Stimulated activated CD4-positive, alpha-beta T cell treated with anti-CD3 and anti-CD28 coated beads, Interleukin-1b, Interleukin-23, amount 100 ng/mL, for 48 hours (primary cell): Measurements from ENCODE around the gene HOXA5.

Experiments
- DNase-seq: peaks from one replicate; pipeline ENCODE4 v3.0.0-alpha.2; 2020

The HOXA5 gene

DNA sequence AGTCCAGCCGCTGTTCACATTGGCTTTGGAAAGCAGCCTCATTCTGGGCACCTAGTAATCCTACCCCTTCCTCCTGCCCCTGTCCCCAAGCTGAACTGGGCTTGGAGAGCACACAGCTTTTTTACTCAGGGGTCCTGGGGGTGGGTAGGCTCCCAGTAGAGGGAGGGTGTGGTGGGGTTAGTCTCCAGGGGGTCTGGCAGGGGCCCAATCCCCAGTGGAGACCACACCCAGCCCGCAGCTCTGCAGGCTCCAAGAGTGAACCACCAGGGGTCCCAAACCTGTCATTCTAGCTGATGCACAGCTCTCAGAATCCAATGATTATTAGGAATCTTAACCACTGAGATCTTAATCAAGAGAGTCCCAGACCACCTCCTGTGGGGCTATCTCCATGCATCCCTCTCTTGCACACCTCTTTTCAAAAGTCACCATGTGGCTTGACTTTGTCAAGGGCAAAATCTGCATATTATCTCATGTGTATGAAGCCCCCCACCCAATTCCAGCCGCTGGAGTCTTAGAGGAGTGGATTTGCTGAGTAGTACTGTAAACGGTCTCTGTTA is 38.9 kb upstream of the HOXA5 start:
- DNase-seq, result no peak

DNA sequence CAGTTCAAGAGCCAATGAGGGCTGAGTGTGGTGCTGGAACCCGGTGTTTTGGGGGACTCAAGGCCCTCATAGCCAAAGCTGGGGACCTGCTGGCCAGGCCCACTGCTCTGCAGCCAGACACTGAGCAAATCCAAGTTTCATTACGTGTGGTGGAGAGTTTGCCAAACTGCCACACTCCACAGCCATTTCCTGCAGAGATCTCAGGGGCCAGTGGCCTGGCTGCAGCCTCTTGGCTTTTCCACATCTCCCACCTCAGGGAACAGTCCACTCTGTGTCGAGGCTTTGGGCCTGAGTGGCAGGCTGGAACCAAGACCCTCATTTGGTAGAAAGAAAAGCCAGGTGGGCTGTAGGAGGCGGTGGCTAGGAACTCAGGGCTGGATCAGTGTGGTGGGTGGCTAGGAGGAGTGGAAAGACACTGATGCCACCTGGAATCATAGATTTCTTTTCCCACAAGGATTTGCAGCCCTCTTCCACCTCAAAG is 38.4 kb upstream of the HOXA5 start:
- no peak for DNase-seq

DNA sequence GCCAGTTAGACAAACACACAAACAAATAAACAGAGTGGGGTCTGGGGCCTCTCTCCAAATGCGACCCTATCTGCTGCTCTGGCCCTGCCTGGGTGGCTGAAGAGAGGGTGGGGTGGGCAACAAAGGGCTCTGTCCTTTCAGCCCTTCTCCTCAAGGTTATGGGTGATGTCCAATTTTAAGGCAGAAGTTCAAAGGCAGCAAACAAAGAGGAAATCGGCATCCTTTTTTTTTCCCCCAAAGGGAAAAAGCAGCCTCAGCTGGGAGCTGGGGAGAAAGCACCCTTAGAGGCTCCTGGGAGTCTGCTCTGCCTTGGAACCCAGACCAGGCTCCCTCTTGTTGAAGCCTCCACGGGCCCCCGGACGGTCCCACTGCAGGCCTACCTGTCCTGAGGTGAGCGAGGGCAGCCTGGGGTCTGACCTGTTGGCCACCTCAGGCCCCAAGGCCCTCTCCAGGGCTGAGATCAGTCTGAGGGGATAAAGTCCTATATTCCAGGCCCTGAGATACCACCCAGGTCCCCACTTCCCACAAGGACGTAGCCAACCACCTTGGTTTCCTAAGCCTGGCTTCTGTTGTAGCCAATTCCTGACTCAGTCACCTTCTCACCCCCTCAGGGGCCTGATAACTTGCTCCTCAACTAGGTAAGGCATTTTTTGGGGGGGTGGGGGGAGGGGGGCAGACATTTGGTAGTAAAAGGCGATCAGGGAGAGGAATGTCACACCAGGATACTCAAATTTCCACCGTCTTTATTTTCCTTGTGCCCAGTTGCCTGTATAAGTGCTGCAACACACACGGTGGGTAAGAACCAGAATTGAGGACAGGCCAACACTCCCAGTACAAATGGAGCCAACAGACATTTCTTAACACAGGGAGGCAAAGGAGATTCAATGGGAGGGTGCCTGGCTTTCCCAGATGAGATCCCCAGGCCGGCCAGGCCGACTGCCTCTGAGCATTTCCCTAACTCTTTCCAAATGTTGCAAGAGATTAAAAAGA is 37.2 kb upstream of the HOXA5 start:
- no peak for DNase-seq

DNA sequence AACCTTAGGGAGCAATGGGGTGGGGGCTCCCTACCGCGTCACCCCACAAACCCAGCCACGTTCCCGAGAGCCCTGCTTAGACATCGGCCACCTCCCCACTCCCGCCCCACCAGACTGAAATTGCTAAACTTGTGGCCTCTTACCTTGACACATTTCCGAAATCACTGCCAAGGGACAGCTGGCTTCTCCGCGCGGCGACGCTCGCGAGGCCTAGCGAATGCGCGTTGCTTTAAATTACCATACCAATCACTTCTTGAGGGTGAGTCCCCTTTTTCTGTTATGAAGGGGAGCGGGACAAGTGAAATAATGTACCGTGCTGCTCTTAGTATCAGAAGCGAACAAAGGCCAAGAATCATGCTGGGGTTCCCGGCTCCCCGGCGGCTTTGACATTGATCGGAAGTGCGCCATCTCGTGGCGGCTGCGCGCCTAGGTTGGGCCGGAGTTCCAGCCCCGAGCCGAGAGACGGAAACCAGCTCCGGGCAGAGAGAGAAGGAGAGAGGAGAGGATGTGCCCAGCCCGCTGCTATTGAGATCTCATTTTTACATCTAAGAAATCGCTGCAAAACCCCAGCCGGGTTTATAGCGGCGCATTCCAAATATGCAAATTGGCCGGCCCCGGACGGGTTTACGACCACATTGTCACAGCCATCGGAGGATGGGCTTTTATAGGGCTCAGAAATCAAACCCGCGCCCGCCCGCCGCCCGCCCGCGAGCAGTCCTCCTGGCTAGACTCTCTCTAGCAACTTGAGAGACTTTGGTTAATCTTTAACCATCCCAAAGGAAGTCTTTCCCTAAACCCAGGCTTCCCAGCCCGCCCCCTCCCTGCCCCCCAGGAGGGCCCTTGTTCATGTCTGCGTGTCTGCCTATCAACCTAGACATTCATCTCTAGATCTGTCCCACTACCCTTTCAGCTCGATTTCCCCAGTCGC is 36.3 kb upstream of the HOXA5 start:
- peak; percentile 46 for DNase-seq

DNA sequence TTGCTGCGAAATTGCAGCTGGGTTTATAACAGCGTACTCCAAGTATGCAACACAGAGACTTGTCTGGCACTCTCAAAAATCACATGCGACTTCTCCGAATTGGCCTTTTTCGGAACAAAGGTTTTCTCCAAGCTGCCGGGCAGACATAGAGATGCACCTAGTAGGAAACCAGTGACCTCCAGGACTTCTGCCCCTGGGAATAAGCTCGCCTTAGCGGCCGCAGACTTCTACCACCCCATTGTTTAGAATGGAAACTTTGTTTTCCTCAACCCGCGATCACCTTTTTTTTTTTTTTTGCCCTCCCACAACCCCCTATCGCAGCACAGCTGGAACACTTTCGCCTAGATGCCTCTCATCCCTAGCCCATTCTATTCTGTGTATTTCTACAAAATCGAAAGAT is 35.5 kb upstream of the HOXA5 start:
- DNase-seq, result no peak

DNA sequence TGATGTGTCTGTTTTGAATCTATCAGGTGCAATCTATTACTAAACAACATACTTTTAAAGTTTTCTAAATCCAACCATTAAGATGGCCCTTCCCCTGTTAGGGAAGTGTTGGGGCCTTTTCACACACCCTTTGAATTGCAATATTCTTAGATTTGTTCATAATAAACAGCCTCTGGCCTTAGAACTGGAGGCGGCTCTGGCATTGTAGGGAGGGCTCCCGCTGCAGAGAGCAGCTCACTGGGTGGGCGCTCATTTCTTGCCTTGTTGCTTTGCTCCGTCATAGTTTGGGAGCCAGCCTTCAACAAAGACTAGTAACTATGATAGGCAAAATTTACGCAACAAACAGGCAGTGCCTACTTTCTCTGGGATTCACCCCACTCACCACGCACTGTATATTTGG is 34.9 kb upstream of the HOXA5 start:
- DNase-seq, result no peak

DNA sequence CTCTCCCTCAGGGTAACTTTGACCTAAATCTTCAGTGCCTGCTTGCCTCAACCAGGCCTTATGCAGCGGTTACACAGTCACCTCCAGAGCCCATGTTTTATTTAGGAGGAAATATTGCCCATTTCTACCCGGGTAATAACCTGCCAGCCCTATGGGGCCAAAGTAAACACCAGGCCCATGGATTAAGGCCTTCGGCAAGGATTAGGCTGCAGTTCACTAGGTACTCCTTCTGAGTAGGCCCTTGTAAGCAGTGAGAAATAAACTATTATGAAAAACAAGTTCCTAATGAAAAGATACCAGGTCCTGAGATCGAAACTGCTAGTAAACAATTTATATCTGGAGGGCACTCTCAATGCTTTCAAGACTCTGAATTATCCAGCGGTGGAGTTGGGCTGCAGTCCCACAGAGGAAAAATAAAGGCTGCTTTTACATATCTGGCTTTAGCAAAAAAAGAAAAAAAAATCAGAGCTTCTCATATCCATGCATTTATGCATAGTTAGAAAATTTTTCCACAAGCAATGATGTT is 34.4 kb upstream of the HOXA5 start:
- no peak for DNase-seq

DNA sequence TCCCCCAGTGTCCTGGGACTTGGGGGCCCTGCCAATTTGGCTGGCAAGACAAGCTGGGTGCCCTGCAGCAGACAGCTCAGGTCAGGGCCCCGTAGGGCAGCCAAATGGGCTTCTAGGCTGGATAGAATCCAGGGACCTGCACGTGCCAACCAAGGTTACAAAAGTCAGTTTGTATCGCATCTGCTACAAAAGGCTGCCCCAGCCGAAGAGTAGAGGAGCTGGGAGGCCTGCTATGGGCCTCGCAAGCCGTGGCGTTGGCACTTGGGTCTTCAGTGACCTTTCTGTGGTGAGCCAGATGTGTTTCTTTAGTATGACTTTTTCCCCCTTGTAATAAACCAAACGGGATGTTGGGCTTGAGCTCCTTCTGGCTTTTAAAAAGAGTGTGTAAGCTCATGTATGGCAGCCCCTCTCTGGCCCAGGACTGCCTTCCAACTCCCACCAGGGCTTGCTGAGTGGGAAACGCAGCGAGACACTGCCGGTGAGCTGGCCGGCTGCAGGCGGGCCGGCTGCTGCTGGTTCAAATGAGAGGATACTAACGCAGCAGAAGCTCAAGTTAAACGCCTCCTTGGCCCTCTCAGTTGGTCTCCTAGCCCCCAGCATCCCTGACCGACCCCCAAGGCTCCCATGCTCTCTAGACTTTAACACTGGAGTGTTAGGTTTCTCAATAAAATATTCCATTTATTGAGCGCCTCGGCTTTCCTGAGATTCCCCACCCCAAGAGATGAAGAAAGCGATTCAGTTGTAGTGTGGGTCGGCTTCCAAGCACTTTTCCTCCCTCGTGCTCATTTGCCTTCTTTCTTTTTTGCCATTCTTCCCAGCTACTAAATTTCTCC is 33.7 kb upstream of the HOXA5 start:
- DNase-seq, result no peak

DNA sequence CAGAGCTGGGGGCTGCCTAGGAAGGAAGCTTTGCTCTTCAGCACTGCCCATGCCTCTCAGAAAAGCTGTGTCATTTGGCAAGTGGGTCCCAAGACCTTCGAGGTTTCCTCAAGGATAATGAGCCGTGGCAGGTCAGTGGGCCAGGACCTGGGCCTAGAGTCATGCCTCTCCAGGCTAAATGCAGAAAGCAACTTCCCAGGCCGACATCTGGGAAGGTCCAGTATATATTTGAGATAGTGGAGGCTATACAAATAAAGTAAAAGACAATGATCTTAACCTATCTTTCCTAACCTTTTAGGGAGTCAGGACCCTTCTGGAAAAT is 33.0 kb upstream of the HOXA5 start:
- DNase-seq, result no peak

DNA sequence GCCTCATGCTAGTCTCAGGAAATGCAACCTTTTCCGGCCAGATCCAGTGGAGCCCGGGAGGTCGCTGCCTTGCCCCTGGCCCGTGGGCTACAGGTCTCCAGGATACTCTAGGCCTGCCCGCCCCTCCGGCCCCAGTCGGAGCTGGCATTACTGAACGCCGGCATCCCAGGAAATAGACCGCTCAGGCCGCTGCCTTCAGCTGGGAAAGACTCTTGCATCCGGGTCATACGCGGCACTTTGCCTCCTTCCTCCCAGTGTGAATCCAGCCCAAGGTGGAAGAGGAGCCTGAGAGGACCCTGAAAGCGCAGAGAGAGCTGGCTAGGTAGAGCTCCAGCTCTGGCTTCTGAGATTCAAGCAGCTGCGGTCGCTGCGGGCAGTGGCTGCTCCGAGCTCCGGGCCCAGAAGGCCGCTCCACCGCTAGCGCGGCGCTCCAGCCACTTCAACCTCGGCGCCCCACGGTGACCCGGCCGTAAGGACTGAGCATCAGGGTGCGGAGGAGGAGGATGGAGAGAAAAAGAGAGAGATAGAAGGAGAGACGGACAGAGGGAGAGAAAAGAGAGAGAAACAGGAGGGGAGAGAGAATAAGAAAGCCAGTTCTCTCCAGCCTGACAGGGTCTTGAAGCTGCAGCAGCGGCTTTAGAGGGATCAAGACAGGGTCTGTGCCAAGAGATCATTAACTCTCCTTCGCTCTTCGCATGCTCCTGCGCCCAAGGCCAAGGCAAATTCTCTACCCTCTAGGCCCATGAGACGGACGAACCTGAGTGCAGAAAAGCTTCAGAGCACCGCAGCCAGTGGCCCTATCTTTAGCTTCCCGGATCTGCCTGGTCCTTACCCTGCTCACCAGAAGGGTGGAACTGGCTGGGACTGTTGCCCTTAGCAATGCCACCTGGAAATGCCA is 32.4 kb upstream of the HOXA5 start:
- DNase-seq, result no peak

DNA sequence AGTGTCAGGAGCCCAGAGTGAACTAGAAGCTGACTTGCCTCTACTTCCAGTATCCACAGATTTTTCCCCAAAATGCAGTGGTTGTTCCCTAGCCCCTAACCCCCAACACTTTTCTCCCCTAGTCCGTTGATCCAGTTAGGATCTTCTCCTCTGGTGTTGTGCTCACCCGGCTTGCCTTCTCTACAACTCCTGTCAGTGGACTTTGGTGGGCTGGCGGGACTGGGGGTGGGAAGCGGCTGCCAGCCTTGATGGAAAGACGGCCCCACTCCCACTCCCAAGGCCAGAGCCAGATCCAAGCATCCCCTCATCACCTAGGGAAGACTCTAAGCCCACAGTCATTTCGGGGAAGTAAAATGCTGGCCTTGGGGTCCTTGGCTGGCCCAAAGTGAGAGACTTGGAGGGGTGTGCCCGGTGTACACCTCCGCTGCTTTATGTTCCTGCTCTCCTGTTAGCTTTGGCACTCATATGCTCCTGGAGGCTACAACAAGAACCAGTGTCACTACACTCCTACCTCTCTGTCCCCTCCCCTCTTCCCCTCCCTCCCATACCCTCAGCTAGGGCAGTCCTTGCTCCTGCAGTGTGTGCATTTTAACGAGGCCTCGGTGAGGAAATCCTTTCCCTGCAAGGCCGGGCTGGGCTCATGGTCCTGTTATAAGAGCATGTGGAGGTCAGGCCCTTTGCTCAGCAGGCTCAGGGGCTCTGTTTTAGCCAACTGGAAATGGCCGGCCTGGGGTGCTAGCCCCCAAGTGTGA is 31.6 kb upstream of the HOXA5 start:
- DNase-seq, result no peak

DNA sequence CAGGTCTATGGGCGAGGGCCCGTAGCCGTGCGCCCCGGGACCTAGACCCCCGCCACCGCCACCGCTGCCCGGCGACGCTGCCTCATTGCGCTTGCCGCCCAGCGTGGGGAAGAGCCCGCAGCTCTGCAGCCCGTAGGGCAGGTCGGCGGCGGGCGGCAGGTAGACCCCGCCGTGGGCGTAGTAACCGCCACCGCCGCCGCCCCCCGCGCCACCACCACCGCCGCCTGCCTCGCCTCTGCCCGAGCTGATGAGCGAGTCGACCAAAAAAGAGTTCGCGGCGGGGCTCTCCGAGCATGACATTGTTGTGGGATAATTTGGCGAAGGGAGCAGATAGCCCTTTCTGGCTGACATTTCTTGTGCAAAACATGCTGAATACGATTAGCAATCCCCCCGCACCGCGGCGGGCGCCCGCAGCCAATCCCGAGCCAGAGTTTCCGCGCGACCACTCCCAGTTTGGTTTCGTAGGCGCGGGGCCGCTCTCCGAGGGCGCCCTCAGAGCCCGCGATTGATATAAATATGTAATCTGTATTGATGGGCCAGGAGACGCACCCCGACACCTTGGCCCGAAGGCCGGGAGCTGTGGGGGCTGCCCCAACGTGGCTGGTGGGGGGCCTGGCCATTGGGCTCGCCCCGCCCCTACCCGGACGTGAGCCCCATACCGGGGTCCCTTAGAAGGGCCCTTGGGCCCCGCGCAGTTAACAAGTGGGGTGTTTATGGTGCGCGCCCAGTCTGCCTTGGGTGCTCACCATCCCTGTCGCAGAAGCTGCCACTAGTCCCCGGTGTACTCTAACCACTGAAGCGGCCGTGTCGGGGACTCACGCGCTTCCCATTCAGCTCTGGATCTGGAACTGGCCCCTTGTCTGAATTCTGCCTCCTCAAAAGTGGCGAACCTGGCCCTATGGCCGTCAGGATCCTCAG is 30.7 kb upstream of the HOXA5 start, which contains the start of gene HOXA10:
HOXA10 (minus strand) TSS at position 365 of the 918 bp plus-strand sequence; CDS start at position 351, 14 bp downstream.
- DNase-seq, result no peak

DNA sequence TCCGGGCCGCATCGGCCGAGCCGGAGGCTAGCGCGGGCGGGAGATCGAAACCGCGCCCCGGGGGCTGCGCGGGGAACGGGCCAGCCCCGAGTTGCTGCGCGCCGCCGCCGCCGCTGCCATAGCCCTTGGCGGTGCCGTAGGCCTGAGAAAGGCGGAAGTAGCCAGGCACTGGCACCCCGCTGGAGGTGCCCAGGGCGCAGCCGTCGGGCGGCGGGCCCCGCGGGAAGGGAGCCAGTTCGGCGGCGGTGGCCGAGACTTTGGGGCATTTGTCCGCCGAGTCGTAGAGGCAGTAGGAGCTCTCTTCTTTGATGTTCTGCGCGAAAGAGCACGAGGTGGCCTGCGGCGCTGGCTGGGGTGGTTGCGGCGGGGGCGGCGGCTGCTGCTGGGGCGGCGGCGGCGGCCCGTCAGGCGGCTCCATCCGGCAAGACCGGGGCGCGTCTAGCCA is 30.1 kb upstream of the HOXA5 start:
- DNase-seq, result no peak

DNA sequence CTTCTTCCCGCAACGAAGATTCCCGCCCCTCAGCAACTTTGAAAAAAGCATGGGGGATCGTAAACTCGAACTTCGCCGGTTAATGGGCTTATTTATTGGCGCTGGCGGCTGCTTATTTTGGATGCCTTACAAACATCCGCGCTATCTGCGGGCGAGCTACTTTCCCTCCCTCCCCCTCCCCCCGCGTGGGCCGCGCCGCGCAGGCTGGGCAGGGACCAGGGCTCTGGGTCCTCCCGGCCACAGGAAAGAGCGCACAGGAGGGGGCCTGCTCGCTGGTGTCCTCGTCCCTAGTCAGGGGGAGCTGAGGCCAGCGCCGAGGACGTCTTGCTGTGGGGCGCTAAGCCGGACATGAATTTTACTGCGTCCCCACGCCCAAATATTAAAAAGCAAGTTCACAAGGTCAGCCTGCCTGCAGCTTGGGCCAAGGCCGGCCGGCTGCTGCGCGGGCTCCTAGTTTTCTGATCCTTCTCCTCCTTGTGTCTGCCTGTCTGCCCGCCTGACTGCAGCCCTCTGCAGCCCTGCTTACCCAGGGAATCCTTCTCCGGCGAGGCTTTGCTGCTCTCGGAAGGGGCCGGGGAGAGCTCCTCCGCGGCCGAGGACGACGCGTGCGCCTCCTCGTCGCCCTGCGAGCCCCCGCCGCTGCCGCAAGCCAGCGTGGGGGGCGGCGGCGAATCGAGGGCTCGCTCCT is 29.5 kb upstream of the HOXA5 start:
- no peak for DNase-seq

DNA sequence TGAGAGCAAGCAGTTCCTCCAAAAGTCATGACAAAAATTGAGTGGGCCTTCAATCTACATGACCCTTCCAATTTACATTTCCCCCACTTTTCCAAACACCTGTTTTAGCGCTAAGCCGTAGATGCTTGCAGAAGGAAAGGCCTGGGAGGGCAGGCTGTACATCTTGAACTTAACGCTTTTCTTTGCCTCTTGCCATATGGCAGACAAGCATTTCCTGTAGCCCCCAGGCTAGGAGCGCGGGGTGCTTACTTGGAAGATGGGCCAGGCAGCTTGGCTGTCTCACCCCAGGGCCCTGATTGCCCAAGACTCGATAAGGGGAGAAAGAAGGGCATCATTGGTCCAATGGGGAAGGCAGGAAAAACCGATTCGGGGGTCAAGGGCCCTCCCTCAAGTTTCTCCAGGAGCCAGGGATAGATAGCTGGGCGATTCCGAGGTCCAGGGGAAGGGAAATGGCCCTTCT is 28.9 kb upstream of the HOXA5 start:
- DNase-seq, result no peak

DNA sequence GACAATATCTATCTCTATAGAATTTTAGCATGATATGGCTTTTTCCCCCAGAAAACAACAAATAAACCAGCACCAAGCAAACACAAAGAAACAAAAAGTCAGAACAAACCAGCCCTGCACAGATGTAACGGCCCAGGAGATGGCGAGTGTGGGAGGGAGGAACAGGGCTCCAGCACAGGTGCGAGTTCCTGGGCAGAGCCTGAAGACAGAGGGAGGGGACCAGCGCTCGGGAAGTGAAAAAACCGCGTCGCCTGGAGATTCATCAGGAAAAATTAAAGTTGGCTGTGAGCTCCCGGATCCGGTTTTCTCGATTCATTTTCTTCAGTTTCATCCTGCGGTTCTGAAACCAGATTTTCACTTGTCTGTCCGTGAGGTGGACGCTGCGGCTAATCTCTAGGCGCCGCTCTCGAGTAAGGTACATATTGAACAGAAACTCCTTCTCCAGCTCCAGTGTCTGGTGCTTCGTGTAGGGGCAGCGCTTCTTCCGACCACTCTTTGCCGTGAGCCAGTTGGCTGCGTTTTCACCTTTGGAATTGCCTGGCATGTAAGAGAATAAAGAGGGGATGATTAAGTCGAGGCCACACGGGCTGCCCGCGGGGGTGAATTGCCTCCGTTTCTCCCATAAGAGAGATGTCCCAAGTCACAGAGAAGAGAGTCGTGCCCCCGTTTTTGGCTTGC is 28.3 kb upstream of the HOXA5 start:
- no peak for DNase-seq

DNA sequence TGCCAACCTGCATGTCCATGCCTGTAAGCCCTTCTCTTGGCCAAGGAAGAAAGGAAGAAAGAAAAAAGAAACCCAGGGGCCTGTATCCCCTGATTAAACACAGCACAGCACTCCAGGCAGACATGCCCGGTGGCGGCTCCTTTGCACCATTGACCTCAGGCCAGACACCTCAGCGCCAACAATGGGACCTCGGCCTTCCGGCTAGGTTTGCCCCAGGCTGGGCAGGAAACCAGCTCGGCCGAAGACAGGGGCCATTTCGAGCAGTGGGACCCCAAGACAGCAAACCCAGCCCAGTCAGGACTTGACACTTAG is 27.8 kb upstream of the HOXA5 start:
- DNase-seq, result no peak
